Measurements from ENCODE around the gene C16orf90. TPM values are rescaled to one million over a fixed set of nuclear protein-coding genes. Genes with fewer than 3 reads are reported as not detected.

The C16orf90 gene
- total RNA-seq, 6 donors from 2014 or later, result not detected

- peaks cover 2 to 70% (median 30%) of the 10 kb centered on the region in 4 donors for H3K36me3 ChIP-seq
- no peaks in the 10 kb centered on the region for H3K4me1 ChIP-seq
- no peak for DNase-seq
Observed at GRCh38 chr16:3536851-3537250, 41.6 kb upstream of the C16orf90 start.

DNA sequence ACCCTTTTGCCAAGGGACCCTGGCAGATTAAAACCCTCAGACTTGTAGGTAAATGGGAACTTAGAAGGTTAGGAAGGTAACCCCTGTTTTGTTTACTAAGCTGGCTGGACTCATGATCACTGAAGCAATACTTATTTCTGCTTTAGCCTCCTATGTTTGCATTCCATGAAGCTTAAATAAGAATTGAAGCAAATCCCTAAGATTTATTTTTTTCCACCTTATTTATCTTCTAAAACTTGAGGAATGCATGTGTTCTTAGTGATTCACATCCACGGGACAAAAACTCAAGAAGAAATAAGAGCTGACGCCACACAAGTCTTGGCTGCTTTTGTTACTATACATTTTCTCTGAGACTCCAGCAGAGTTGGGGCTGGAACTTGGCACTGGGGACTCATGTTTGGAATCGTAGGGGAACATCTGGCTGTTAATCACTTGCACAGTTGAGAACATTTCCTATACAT is 41.0 kb upstream of the C16orf90 start:
- Histone ChIP-seq H3K4me1 (no peaks in the 10 kb centered on the region), H3K9me3 (no peaks in the 10 kb centered on the region), H3K27ac (no peak overlapping the region), H3K27me3 (no peaks in the 10 kb centered on the region), H3K4me3 (no peak overlapping the region), H3K36me3 (peaks cover 2 to 70% (median 30%) of the 10 kb centered on the region in 4 donors)
- TF ChIP-seq POLR2AphosphoS5 (IDR thresholded peaks at IDR 0.05) (no peak), EP300 (IDR thresholded peaks at IDR 0.05) (no peak), CTCF (IDR thresholded peaks at IDR 0.05) (no peak)
- DNase-seq (no peak), ATAC-seq (ENCODE audit: low FRiP score in 2 of 2) (no peak)
- 75 to 92% methylated on average over 3 of the region's 3 CpGs for WGBS, 2 donors

More at GRCh38 chr16:3536851-3537250, 41.6 kb upstream of the C16orf90 start:
- WGBS, 2 donors, result 76 to 79% methylated on average over 4 of the region's 4 CpGs
- H3K4me3 ChIP-seq, result no peak overlapping the region
- ATAC-seq (ENCODE audit: low FRiP score in 2 of 2), result no peak
- TF ChIP-seq POLR2A (IDR thresholded peaks at IDR 0.05) (no peak), CTCF (IDR thresholded peaks at IDR 0.05) (no peak), EP300 (IDR thresholded peaks at IDR 0.05) (no peak), POLR2AphosphoS5 (IDR thresholded peaks at IDR 0.05) (no peak)
- H3K9me3 ChIP-seq, result no peaks in the 10 kb centered on the region
- no peak overlapping the region for H3K27ac ChIP-seq
- H3K27me3 ChIP-seq, result no peaks in the 10 kb centered on the region

GRCh38 chr16:3534126-3534525 is 38.8 kb upstream of the C16orf90 start:
- ATAC-seq (ENCODE audit: low FRiP score in 2 of 2), result no peak
- H3K9me3 ChIP-seq, result no peaks in the 10 kb centered on the region
- no peak overlapping the region for H3K4me3 ChIP-seq
- no peak overlapping the region for H3K27ac ChIP-seq
- TF ChIP-seq CTCF (IDR thresholded peaks at IDR 0.05), result no peak
- no peak for TF ChIP-seq POLR2A (IDR thresholded peaks at IDR 0.05)
- no peak for TF ChIP-seq EP300 (IDR thresholded peaks at IDR 0.05)
- no peak for TF ChIP-seq POLR2AphosphoS5 (IDR thresholded peaks at IDR 0.05)
- H3K36me3 ChIP-seq, result peaks cover 6 to 69% (median 37%) of the 10 kb centered on the region in 4 donors
- 95 to 97% methylated on average over 10 of the region's 10 CpGs for WGBS, 2 donors
- H3K4me1 ChIP-seq, result no peaks in the 10 kb centered on the region
- no peaks in the 10 kb centered on the region for H3K27me3 ChIP-seq
- DNase-seq, result no peak

DNA sequence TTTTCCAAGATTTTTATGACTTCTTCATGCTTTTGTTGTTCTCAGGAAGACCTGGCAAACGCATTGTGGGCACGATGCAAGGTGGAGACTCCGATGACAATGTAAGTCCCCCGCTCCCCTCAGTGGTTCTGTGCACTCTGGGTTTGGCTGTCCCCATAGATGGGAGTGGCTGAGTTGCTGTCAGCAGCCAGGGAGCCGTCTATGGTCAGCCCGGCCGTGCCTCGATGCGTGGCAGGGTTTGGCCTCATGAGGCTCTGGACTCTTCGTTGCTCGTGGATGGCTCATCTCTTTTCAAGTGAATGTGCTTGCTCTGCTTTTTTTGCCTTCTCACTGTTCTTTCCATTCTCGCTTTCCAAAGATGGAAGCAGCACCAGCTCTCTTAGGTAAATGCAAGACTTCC is 37.5 kb upstream of the C16orf90 start:
- 95 to 97% methylated on average over 12 of the region's 12 CpGs for WGBS, 2 donors
- H3K9me3 ChIP-seq, result no peaks in the 10 kb centered on the region
- no peak overlapping the region for H3K4me3 ChIP-seq
- no peaks in the 10 kb centered on the region for H3K27me3 ChIP-seq
- TF ChIP-seq CTCF (IDR thresholded peaks at IDR 0.05) (no peak), POLR2AphosphoS5 (IDR thresholded peaks at IDR 0.05) (no peak), EP300 (IDR thresholded peaks at IDR 0.05) (no peak), POLR2A (IDR thresholded peaks at IDR 0.05) (no peak)
- ATAC-seq (ENCODE audit: low FRiP score in 2 of 2) (no peak), DNase-seq (no peak)
- H3K36me3 ChIP-seq, result peaks cover 6 to 66% (median 37%) of the 10 kb centered on the region in 4 donors
- H3K4me1 ChIP-seq, result no peaks in the 10 kb centered on the region
- no peak overlapping the region for H3K27ac ChIP-seq

DNA sequence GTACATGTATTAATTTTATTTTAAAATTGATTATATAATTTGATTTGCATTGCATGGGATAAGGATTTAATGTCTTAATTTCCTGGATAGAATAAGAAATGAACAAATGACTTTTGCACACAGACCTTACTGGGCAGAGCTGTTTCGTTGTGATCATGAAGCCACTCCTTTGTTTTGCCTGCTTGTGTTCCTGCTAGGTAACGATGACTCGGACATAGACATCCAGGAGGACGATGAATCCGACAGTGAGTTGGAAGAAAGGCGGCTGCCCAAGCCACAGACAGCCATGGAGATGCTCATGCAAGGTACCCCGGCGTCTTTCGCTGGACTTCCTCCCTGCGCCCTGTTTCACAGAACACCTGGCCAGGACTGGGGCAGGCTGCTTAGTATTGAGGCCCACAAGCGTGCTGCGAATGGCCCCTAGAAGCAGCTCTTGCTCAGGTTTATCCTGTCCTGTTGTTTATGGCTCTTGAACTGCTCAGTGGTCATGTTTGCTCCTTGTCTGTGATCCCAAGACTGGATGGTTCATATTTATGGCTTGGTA is 35.2 kb upstream of the C16orf90 start:
- no peak for TF ChIP-seq CTCF (IDR thresholded peaks at IDR 0.05)
- no peak for TF ChIP-seq POLR2A (IDR thresholded peaks at IDR 0.05)
- no peak for TF ChIP-seq POLR2AphosphoS5 (IDR thresholded peaks at IDR 0.05)
- no peak for TF ChIP-seq EP300 (IDR thresholded peaks at IDR 0.05)
- no peaks in the 10 kb centered on the region for H3K9me3 ChIP-seq
- 92 to 97% methylated on average over 12 of the region's 12 CpGs for WGBS, 2 donors
- no peak for DNase-seq
- ATAC-seq (ENCODE audit: low FRiP score in 2 of 2), result no peak
- H3K4me1 ChIP-seq, result peaks cover 0 to 5% (median 0%) of the 10 kb centered on the region in 4 donors
- H3K27me3 ChIP-seq, result no peaks in the 10 kb centered on the region
- H3K4me3 ChIP-seq, result no peak overlapping the region
- H3K36me3 ChIP-seq, result peaks cover 6 to 66% (median 30%) of the 10 kb centered on the region in 4 donors
- no peak overlapping the region for H3K27ac ChIP-seq

Measured in upper lobe of left lung (tissue), 6 donors.